HepG2 (cell line): ENCODE data around the gene EFCAB13. TPM values are rescaled to one million over a fixed set of nuclear protein-coding genes. Genes with fewer than 3 reads are reported as not detected.

Source experiments
- ATAC-seq: fragments of 200-7000 bp; cut with Tn5 transposase; 3 replicates; pipeline ENCODE4 v1.9.1; 2020; ENCODE audit warnings: mild to moderate bottlenecking, moderate library complexity
- BruUV-seq: library from RNA; stranded (reverse); fragments of 400-500 nt; replicated peaks from 2 replicates; lab custom pipeline; 2021; lab: Mats Ljungman, UMichigan
- CTCF ChIA-PET: fragments of 300-600 bp; formaldehyde crosslinking; extraction: SDS; loops from one replicate; lab custom pipeline; 2021; ENCODE audit warnings: low total read pairs, inconsistent platforms, low intra/inter-chr PET ratio; lab: Yijun Ruan, JAX
- POLR2A ChIA-PET: fragments of 350-600 bp; sonication (Branson Sonifier 250); formaldehyde crosslinking; loops from one replicate; lab custom pipeline; 2020; ENCODE audit warnings: antibody characterized with exemption, inconsistent platforms; lab: Yijun Ruan, JAX
- DNase-seq: peaks from one replicate; pipeline ENCODE4 v3.0.0-alpha.2; 2015; ENCODE audit warnings: low spot score
- FAIRE-seq: peaks from 3 replicates; lab custom pipeline; 2011; peaks lifted over from hg19 to GRCh38; lab: Jason Lieb, UNC
- H2AFZ ChIP-seq: one replicate; pipeline ENCODE4 v1.6.1; 2011; ENCODE audit warnings: low read length, inconsistent platforms
- H3K27ac ChIP-seq: fragments of 300-600 bp; 3 replicates; pipeline ENCODE4 v1.8.0; 2011; ENCODE audit warnings: mixed run types, mild to moderate bottlenecking, mixed read lengths, low read length, inconsistent platforms; ENCODE audit not compliant: insufficient read depth; ENCODE audit errors: extremely low read length
- H3K27me3 ChIP-seq, 2 experiments: fragments of 200-600 bp in 1 of 2; 2 replicates in 1 of 2; 3 replicates in 1 of 2; pipeline versions ENCODE4 v1.6.0 to v1.8.0; 2011; ENCODE audit warnings: low read length in 2 of 2, mild to moderate bottlenecking in 2 of 2, moderate library complexity in 2 of 2, inconsistent platforms in 1 of 2; ENCODE audit not compliant: insufficient read depth in 2 of 2, control insufficient read depth in 1 of 2
- H3K36me3 ChIP-seq, 2 experiments: fragments of 200-600 bp in 1 of 2; replicated peaks in 1 of 2; 2 replicates in 1 of 2; 3 replicates in 1 of 2; pipeline versions ENCODE4 v1.5.1 to v1.8.0; 2011; ENCODE audit warnings: low read length in 2 of 2, inconsistent platforms in 1 of 2; ENCODE audit not compliant: insufficient read depth in 2 of 2, control insufficient read depth in 1 of 2
- H3K4me1 ChIP-seq: 2 replicates; pipeline ENCODE4 v1.5.1; 2012; ENCODE audit warnings: low read length, inconsistent platforms; ENCODE audit not compliant: insufficient read depth
- H3K4me2 ChIP-seq: 2 replicates; pipeline ENCODE4 v1.6.0; 2011; ENCODE audit warnings: low read depth, low read length, inconsistent platforms
- H3K4me3 ChIP-seq, 3 experiments: fragments of 200-600 bp in 1 of 3; sonication (generic), shearing (Covaris generic) in 1 of 3; replicated peaks in 1 of 3; 2 replicates each; pipeline ENCODE4 v1.5.1; 2011 to 2016; ENCODE audit warnings: low read length in 3 of 3, inconsistent platforms in 2 of 3, low read depth in 2 of 3, mild to moderate bottlenecking in 2 of 3, control low read depth in 1 of 3, mixed read lengths in 1 of 3; ENCODE audit not compliant: insufficient read depth in 1 of 3
- H3K79me2 ChIP-seq: one replicate; pipeline ENCODE4 v1.6.1; 2011; ENCODE audit warnings: low read length, inconsistent platforms; ENCODE audit not compliant: insufficient read depth
- H3K9ac ChIP-seq: 2 replicates; pipeline ENCODE4 v1.6.0; 2011; ENCODE audit warnings: mild to moderate bottlenecking, low read depth, low read length, inconsistent platforms; ENCODE audit not compliant: insufficient read depth
- H3K9me3 ChIP-seq: 2 replicates; pipeline ENCODE4 v1.5.1; 2012; ENCODE audit warnings: mild to moderate bottlenecking, low read length
- H4K20me1 ChIP-seq: 2 replicates; pipeline ENCODE4 v1.6.0; 2011; ENCODE audit warnings: inconsistent platforms, mild to moderate bottlenecking, low read length, moderate library complexity; ENCODE audit not compliant: insufficient read depth
- BORCS8-MEF2B ChIP-seq: sonication (generic); formaldehyde crosslinking; IDR thresholded peaks from 2 replicates; pipeline ENCODE4 v1.8.0; 2022; ENCODE audit warnings: mild to moderate bottlenecking, missing genetic modification reagents
- ETV5 ChIP-seq: IDR thresholded peaks from 2 replicates; pipeline ENCODE4 v1.6.1; 2018; ENCODE audit warnings: missing biosample characterization, missing genetic modification reagents, inconsistent platforms, borderline replicate concordance
- HMG20A ChIP-seq: IDR thresholded peaks from 2 replicates; pipeline ENCODE4 v1.6.1; 2016; ENCODE audit warnings: borderline replicate concordance
- NR2F6 ChIP-seq, 2 experiments: IDR thresholded peaks; 2 replicates each; pipeline ENCODE4 v1.6.1; 2016; ENCODE audit warnings: antibody characterized with exemption in 1 of 2, mild to moderate bottlenecking in 1 of 2
- RXRA ChIP-seq: sonication (generic); formaldehyde crosslinking; IDR thresholded peaks from 2 replicates; pipeline ENCODE4 v1.5.1; 2020; ENCODE audit warnings: missing genetic modification reagents
- SAP130 ChIP-seq: IDR thresholded peaks from 2 replicates; pipeline ENCODE4 v1.6.1; 2016; ENCODE audit warnings: low read depth
- SCMH1 ChIP-seq: sonication (generic); formaldehyde crosslinking; IDR thresholded peaks from 2 replicates; pipeline ENCODE4 v1.9.0; 2021; ENCODE audit warnings: missing genetic modification reagents, mild to moderate bottlenecking, borderline replicate concordance
- SOX13 ChIP-seq, 3 experiments: fragments of 450-650 bp in 1 of 3; sonication (generic) in 1 of 3; formaldehyde crosslinking in 1 of 3; IDR thresholded peaks in 2 of 3; conservative IDR thresholded peaks in 1 of 3; 2 replicates each; pipeline versions ENCODE4 v1.5.0 to v1.6.1; 2016 to 2020; ENCODE audit warnings: antibody characterized with exemption in 1 of 3, mild to moderate bottlenecking in 1 of 3, missing compliant biosample characterization in 1 of 3, missing genetic modification reagents in 1 of 3, moderate library complexity in 1 of 3
- ZBTB34 ChIP-seq: sonication (generic); formaldehyde crosslinking; IDR thresholded peaks from 2 replicates; pipeline ENCODE4 v1.8.0; 2022; ENCODE audit warnings: mild to moderate bottlenecking, missing genetic modification reagents
- ZMYM4 ChIP-seq: sonication (generic); formaldehyde crosslinking; IDR thresholded peaks from 2 replicates; pipeline ENCODE4 v1.8.1; 2023; ENCODE audit warnings: mild to moderate bottlenecking, missing genetic modification reagents
- WGBS: methylation state at CpG from one replicate; pipeline ENCODE4 v1.1.6; 2017; ENCODE audit warnings: low lambda C conversion rate; 5-methylcytosine and 5-hydroxymethylcytosine counted together
- in situ Hi-C: cut with HindIII; loops from 2 replicates; pipeline ENCODE4 v1.10.0; 2017; ENCODE audit warnings: low pct_unique_long_range_greater_than_20kb; ENCODE audit not compliant: extremely low pct_ligation_motif_present
- intact Hi-C: fragments of 100-400 bp; cut with micrococcal nuclease; formaldehyde crosslinking; loops from one replicate; pipeline ENCODE4 v1.10.0; 2022; ENCODE audit not compliant: unreplicated experiment
- polyA plus RNA-seq, 8 experiments: library from polyadenylated mRNA; depleted of rRNA in 3 of 8; stranded (reverse) in 7 of 8; unstranded in 1 of 8; fragments of >200 nt; fragmentation: Illumina TruSeq in 4 of 8; extraction: Trizol in 4 of 8; gene quantifications; 2 replicates each; pipeline versions ENCODE4 v1.2.1 to v1.2.3, GENCODE V29; 2011 to 2016; ENCODE audit warnings: low read depth in 4 of 8, missing spikeins in 1 of 8, mixed read lengths in 1 of 8; ENCODE audit not compliant: insufficient read depth in 1 of 8
- total RNA-seq, 5 experiments: library from RNA; depleted of rRNA; stranded (reverse); fragments of >200 nt; fragmentation: Illumina TruSeq; extraction: Trizol; gene quantifications; 2 replicates each; pipeline ENCODE4 v1.2.3, GENCODE V29; 2016; ENCODE audit warnings: low read depth in 1 of 5
- TF ChIP-seq, protein P1 (sequence below): sonication (generic); formaldehyde crosslinking; conservative IDR thresholded peaks from 2 replicates; pipeline ENCODE4 v1.4.0; 2020; ENCODE audit warnings: missing genetic modification reagents
- TF ChIP-seq, protein P2 (sequence below): sonication (generic); formaldehyde crosslinking; IDR thresholded peaks from 2 replicates; pipeline ENCODE4 v1.5.0; 2020; ENCODE audit warnings: mild to moderate bottlenecking, missing genetic modification reagents, borderline replicate concordance

The EFCAB13 gene
- total and polyA plus RNA-seq, 2 of the 13 experiments (the other 11 are each of a cell fraction or from before 2014, with no cell fraction given): 0.22 to 0.71 TPM

- Histone ChIP-seq H4K20me1 (no peaks in the 10 kb centered on the region), H3K4me3 (peak overlapping the region in 1 of 3 experiments; percentile 24; a peak in 1 of 6 replicates), H3K79me2 (no peaks in the 10 kb centered on the region), H3K27me3 (peaks cover 1 to 20% of the 10 kb centered on the region in 2 experiments; a peak in 3 of 5 replicates), H3K36me3 (no peaks in the 10 kb centered on the region), H3K4me1 (peaks cover 38% of the 10 kb centered on the region), H3K27ac (no peak overlapping the region), H3K9ac (no peak overlapping the region), H3K9me3 (no peaks in the 10 kb centered on the region), H2AFZ (no peak overlapping the region), H3K4me2 (peak overlapping the region; percentile 55)
- ChIA-PET CTCF (no interaction called here), POLR2A (no interaction called here)
- BruUV-seq: no TSS peak
- 16% methylated on average over 14 of the region's 14 CpGs for WGBS
- FAIRE-seq (peak; percentile 76), ATAC-seq (peak; percentile 63), DNase-seq (peak; percentile 79)
- intact Hi-C loops (loop anchor here (2.0 kb wide), 1 partner anchor 42 kb away; the partner anchor contains the start of gene ITGB3), in situ Hi-C loops (no loop called here)
- peak; percentile 70 for TF ChIP-seq NR2F6 (IDR thresholded peaks at IDR 0.05)
- peak; percentile 68 for TF ChIP-seq NR2F6 (CRISPR knock-in tag; IDR thresholded peaks at IDR 0.05)
- TF ChIP-seq ZMYM4 (CRISPR knock-in tag): 0 out of 2 replicates have a peak, but pooled peaks have one; percentile 38
- peak; percentile 35; the same call in 1 of the 2 replicates for TF ChIP-seq SAP130 (CRISPR knock-in tag)
- peak; percentile 66; the same call in 1 of the 2 replicates for TF ChIP-seq HMG20A (CRISPR knock-in tag)
- TF ChIP-seq SCMH1 (CRISPR knock-in tag): no peak
- 0 out of 2 replicates have a peak, but pooled peaks have one; percentile 10 for TF ChIP-seq ETV5
- TF ChIP-seq SOX13 (IDR thresholded peaks at IDR 0.05): no peak
- peak in 1 of 2 experiments; percentile 49; a peak in 2 of 4 replicates for TF ChIP-seq SOX13 (CRISPR knock-in tag; conservative IDR thresholded peaks at IDR 0.05 in 1 of 2, IDR thresholded peaks at IDR 0.05 in 1 of 2)
- TF ChIP-seq, protein P1, sequence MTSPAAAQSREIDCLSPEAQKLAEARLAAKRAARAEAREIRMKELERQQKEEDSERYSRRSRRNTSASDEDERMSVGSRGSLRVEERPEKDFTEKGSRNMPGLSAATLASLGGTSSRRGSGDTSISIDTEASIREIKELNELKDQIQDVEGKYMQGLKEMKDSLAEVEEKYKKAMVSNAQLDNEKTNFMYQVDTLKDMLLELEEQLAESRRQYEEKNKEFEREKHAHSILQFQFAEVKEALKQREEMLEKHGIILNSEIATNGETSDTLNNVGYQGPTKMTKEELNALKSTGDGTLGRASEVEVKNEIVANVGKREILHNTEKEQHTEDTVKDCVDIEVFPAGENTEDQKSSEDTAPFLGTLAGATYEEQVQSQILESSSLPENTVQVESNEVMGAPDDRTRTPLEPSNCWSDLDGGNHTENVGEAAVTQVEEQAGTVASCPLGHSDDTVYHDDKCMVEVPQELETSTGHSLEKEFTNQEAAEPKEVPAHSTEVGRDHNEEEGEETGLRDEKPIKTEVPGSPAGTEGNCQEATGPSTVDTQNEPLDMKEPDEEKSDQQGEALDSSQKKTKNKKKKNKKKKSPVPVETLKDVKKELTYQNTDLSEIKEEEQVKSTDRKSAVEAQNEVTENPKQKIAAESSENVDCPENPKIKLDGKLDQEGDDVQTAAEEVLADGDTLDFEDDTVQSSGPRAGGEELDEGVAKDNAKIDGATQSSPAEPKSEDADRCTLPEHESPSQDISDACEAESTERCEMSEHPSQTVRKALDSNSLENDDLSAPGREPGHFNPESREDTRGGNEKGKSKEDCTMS: no peak
- TF ChIP-seq RXRA: peak; percentile 39; the same call in 1 of the 2 replicates
- 0 out of 2 replicates have a peak, but pooled peaks have one; percentile 35 for TF ChIP-seq BORCS8-MEF2B
- TF ChIP-seq, protein P2, sequence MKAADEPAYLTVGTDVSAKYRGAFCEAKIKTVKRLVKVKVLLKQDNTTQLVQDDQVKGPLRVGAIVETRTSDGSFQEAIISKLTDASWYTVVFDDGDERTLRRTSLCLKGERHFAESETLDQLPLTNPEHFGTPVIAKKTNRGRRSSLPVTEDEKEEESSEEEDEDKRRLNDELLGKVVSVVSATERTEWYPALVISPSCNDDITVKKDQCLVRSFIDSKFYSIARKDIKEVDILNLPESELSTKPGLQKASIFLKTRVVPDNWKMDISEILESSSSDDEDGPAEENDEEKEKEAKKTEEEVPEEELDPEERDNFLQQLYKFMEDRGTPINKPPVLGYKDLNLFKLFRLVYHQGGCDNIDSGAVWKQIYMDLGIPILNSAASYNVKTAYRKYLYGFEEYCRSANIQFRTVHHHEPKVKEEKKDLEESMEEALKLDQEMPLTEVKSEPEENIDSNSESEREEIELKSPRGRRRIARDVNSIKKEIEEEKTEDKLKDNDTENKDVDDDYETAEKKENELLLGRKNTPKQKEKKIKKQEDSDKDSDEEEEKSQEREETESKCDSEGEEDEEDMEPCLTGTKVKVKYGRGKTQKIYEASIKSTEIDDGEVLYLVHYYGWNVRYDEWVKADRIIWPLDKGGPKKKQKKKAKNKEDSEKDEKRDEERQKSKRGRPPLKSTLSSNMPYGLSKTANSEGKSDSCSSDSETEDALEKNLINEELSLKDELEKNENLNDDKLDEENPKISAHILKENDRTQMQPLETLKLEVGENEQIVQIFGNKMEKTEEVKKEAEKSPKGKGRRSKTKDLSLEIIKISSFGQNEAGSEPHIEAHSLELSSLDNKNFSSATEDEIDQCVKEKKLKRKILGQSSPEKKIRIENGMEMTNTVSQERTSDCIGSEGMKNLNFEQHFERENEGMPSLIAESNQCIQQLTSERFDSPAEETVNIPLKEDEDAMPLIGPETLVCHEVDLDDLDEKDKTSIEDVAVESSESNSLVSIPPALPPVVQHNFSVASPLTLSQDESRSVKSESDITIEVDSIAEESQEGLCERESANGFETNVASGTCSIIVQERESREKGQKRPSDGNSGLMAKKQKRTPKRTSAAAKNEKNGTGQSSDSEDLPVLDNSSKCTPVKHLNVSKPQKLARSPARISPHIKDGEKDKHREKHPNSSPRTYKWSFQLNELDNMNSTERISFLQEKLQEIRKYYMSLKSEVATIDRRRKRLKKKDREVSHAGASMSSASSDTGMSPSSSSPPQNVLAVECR (CRISPR knock-in tag): peak; percentile 31; the same call in 1 of the 2 replicates
- TF ChIP-seq ZBTB34: peak; percentile 63; the same call in 1 of the 2 replicates
Measured at GRCh38 chr17:47295037-47295873, 28.5 kb upstream of the EFCAB13 start.
